Activated CD4-positive, alpha-beta T cell treated with anti-CD3 and anti-CD28 coated beads for 24 hours (primary cell): ENCODE results near the gene HOXC4.

Source experiments
- DNase-seq, 2 donors: peaks; one replicate each; pipeline ENCODE4 v3.0.0-alpha.2; 2020; ENCODE audit warnings: low read depth in 2 of 2

HOXC4 gene

DNA sequence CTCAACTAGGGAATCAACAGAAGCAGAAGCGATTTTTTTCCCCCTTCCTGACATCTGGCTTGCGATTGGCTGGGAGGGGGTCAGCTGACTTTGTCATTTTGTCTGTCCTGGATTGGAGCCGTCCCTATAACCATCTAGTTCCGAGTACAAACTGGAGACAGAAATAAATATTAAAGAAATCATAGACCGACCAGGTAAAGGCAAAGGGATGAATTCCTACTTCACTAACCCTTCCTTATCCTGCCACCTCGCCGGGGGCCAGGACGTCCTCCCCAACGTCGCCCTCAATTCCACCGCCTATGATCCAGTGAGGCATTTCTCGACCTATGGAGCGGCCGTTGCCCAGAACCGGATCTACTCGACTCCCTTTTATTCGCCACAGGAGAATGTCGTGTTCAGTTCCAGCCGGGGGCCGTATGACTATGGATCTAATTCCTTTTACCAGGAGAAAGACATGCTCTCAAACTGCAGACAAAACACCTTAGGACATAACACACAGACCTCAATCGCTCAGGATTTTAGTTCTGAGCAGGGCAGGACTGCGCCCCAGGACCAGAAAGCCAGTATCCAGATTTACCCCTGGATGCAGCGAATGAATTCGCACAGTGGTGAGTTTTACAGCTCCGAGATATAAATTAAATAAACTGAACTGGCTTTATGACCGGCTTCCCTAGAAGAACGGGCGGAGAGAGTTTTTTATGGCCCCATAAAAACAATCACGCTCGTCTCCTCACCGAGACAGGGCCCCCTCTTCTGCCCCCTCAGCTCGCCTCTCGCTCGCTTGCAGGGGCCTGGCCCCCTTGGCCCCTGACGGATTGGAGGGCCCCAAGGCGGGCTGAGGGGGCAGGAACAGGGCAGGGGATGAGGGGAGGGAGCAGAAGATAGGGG is 25.1 kb upstream of the HOXC4 start, which contains the start of gene HOXC6:
HOXC6 (plus strand) TSS at position 127 of the 888 bp plus-strand sequence; CDS start at position 209, 82 bp downstream.
- DNase-seq, result no peak

DNA sequence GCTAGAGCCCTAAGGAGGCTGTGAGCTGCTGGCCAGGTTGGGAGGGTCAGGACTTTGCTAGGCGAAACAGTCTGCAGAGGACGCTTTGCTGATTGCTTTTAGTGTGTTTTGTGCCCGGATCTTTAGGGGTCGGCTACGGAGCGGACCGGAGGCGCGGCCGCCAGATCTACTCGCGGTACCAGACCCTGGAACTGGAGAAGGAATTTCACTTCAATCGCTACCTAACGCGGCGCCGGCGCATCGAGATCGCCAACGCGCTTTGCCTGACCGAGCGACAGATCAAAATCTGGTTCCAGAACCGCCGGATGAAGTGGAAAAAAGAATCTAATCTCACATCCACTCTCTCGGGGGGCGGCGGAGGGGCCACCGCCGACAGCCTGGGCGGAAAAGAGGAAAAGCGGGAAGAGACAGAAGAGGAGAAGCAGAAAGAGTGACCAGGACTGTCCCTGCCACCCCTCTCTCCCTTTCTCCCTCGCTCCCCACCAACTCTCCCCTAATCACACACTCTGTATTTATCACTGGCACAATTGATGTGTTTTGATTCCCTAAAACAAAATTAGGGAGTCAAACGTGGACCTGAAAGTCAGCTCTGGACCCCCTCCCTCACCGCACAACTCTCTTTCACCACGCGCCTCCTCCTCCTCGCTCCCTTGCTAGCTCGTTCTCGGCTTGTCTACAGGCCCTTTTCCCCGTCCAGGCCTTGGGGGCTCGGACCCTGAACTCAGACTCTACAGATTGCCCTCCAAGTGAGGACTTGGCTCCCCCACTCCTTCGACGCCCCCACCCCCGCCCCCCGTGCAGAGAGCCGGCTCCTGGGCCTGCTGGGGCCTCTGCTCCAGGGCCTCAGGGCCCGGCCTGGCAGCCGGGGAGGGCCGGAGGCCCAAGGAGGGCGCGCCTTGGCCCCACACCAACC is 23.9 kb upstream of the HOXC4 start:
- DNase-seq, result no peak

DNA sequence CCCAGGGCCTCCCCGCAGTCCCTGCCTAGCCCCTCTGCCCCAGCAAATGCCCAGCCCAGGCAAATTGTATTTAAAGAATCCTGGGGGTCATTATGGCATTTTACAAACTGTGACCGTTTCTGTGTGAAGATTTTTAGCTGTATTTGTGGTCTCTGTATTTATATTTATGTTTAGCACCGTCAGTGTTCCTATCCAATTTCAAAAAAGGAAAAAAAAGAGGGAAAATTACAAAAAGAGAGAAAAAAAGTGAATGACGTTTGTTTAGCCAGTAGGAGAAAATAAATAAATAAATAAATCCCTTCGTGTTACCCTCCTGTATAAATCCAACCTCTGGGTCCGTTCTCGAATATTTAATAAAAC is 23.2 kb upstream of the HOXC4 start:
- DNase-seq, result no peak

DNA sequence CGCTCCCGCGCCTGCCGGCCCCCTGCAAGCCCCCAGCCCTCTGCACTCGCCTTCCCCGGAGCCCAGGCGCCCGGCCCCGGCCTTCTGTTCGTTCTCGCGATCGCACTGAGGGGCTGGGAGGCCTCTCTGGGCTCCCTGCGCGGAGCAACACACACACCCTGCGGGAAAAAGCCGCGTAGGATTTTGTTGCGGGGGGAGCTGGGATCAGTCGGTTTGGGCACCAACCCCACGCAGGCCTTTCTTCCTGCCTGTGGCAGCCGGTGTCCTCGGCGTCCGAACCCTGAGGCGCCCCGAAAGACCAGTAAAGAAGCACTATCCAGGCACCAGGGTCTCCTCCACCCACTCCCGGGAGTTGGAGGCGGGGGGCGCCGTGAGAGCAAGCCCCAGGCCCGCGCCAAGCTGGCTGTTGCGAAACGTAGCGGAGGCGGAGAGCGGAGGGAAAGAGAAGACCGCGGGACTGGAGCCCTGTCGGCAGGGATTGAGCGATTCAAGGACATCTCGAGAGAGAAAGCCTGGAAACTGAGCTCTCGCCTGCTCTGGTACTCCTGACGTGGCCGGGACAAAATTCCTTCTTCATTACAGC is 22.7 kb upstream of the HOXC4 start:
- DNase-seq, result no peak

DNA sequence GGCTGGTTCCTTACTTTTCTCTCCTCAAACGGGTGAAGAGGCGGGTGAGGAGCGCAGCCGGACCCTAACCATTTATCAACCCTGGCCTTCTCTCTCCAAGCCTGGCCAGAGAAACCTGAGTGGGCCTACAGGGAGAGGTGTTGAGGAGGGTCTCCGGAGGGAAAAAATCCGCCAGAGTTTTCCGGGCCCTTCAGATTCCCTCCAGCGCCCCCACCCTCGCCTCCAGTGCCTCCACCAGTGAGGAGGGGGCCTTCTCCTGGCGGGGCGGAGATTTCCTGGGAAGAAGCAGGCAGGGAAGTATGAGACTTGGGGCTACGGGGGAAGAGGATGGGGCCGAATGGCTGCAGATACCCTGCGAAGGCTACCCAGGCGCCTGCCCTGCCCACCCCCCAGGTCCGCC is 22.2 kb upstream of the HOXC4 start:
- no peak for DNase-seq

DNA sequence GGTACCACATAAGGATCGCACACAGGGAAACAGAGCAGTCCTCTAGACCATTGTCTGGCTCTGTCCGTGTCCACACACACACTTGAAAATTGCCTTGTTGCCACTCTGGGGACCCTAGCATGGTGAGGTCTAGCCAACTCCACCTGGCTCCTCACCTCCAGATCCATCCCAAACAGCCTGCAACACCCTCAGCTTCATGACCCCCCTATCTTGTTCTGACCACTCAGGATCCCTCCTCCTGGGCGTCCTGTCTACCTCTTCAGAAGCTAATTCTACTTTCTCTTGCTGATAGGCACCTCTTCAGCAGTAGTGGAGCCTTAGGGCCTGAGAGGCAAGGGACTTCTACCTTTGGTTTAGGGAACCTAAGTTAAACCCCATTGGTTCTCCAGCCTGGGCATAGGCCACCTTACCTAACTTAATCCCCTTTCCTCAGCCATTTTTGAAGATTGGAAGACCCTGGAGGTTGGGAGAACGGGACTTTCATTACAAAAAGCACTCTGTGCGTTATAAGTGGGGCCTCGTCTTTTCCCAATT is 21.5 kb upstream of the HOXC4 start:
- no peak for DNase-seq

DNA sequence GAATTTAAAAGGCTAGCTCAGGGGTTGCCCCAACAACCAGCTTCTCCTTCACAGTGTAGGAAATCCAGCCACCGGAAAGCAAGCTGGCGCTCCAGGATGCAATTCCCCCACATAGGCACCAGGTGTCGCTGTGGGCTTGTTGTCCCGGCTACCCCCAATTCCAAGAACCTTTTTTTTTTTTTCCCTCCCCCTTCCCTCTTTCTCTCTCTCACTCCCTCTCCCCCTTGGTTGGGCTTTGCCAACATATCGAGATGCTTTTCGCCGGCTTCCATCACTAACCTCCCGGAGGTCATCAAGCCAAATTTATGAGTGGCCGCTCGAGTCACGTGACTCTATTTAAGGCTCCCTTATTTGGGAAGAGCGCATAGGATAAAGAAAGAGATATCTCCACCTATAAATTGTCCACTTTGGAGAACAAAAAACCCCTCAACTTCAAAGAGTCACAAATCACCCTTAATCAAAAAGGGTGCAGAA is 21.0 kb upstream of the HOXC4 start, which contains the start of gene HOXC5:
HOXC5 (plus strand) TSS at position 424 of the 474 bp plus-strand sequence. CDS start 73 bp downstream, outside the sequence.
- peak; percentile 41 to 45 for DNase-seq

DNA sequence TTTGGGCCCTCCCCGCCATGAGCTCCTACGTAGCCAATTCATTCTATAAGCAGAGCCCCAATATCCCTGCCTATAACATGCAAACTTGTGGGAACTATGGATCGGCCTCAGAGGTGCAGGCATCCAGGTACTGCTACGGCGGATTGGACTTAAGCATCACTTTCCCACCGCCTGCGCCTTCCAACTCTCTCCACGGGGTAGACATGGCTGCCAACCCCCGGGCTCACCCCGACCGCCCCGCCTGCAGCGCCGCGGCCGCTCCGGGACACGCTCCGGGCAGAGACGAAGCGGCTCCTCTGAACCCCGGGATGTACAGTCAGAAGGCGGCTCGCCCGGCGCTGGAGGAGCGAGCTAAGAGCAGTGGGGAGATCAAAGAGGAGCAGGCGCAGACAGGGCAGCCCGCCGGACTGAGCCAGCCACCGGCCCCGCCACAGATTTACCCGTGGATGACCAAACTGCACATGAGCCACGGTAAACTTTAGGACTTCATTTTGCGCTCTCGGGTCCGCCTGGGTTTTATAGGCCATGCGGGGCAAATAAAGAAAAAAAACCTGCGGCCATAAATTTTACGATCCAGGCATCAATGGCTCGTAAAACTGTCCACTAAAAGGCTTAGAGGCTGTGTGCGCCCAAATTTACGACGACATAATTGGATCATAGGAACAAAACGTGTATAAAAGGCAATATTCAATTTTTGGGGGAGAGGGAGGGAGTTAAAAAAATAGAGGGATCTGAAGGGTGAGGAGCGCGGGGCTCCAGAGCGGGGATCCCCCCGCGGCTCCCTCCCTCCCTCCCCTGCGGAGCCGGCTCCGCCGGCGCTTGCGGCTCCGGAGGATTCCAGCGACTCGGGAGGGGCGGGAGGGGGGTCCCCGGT is 20.3 kb upstream of the HOXC4 start:
- DNase-seq, result no peak

DNA sequence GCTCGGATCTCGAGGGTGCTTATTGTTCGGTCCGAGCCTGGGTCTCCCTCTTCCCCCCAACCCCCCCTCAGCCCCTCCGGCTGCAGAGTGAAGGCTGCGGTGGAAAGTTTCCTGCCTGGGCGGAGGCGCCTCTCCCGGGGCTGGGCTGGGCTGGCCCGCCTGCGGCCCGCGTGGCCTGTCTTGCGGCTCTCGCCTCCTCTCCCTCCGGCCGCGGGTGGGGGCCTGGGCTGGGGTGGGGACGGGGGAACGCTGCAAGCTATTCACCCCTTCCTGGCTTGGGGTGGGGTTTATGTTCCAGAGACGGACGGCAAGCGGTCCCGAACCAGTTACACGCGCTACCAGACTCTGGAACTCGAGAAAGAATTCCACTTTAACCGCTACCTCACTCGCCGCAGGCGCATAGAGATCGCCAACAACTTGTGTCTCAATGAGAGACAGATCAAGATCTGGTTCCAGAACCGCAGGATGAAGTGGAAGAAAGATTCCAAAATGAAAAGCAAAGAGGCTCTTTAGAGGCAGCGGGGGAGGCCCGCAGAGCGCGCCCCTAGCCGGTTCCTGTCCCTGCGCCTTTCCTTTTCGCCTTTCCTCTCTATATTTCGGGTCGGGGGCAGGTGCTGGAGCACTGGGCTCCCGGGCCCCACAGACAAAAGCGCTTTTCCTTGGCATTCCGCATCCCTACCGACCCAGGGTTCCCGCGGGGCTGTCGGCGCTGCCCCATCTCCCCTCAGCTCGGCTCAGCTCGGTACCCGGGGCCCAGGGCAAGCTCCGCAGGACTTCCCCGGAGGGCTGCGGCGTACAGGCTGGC is 19.5 kb upstream of the HOXC4 start:
- no peak for DNase-seq

DNA sequence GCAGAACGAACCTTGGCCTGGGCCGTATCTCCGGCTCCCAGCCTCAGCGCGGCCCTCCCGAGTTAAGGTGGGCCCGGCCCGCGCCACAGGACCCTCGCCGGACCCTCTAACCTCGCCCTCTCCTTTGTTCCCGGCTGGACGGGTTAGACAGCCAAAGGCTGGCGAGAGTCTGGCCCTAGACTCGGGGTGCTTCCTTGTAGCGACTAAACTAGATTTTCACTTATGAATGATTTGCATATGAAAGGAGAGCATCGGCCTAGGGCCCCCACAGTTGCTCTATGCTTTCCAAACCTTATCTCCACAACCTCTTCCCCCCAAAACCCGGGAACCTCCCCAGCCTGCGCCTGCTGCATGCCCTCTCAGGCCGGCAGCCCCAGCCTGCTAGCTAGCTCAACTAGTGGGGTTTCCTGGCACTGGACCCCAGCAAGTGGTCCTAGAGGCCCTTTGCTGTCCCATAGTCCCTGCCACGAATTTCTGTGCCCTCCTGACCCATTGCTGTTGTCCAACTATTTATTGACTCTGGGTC is 18.8 kb upstream of the HOXC4 start:
- DNase-seq, result no peak

DNA sequence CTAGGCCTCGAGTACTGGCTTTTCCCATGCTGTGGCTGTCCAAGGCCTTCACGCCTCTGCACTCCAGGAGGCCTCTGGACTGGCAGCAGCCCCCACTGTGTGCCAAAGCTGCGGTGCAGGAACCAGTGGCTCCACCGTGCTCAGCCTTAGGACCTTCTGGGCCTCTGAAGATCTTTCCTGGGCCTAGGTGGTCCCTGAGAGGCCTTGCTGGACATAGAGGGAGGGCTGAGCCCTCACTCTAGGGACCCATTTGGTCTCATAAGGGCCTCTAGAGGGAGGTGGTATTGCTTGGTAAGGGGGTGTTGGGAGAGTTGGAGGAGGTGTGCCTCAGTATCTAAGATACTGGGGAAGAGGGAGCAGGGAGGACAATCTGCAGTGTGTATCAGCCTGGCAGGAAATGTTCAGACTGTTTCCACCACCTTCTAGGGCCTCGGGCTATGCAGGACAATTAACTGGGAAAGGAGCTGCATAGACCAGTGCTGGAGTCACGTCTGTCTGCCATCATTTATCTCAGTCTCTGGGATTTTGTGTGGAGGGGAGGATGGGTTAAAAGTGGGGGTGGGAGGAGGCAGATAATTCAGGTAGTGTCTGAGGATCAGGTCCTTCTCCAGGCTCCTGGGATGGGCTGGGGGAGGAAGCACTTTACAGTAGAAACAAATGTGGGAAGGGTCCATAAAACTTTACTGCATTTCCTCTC is 17.9 kb upstream of the HOXC4 start:
- no peak for DNase-seq

DNA sequence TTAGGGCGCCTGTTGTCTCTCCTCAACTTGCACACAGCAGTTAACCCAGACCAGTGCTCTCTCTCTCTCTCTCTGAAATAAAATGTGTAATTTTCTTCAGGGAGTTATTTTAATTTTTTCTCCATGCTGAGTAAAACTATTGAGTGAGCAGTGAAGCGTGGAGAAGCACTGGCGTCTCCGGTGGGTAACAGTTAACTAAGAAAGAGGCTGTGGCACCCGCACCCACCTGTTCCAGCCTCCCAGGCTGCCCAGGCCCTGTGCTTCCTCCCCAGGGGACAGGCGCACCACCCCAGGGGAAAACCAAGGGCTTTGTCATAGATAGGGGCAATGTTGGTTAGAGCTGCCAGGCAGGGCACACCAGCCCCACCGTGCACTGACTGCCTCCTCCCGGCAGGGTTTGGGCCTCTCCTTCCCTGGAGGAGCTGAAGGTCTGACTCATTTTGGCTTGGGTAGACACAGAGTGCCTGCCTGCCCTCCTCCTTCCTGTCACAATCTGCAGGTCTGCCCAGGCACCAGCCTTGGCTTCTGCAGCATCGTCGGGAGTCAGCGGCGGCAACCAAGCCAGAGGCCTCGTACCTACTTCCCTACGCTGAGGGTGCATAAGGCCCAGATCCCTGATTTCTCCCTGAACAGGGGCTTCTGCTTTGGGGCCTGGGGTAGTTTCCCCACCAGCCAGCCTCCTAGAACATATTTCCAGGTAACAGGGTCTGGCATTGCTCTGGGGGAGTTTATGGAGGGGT is 16.8 kb upstream of the HOXC4 start:
- DNase-seq, result no peak

DNA sequence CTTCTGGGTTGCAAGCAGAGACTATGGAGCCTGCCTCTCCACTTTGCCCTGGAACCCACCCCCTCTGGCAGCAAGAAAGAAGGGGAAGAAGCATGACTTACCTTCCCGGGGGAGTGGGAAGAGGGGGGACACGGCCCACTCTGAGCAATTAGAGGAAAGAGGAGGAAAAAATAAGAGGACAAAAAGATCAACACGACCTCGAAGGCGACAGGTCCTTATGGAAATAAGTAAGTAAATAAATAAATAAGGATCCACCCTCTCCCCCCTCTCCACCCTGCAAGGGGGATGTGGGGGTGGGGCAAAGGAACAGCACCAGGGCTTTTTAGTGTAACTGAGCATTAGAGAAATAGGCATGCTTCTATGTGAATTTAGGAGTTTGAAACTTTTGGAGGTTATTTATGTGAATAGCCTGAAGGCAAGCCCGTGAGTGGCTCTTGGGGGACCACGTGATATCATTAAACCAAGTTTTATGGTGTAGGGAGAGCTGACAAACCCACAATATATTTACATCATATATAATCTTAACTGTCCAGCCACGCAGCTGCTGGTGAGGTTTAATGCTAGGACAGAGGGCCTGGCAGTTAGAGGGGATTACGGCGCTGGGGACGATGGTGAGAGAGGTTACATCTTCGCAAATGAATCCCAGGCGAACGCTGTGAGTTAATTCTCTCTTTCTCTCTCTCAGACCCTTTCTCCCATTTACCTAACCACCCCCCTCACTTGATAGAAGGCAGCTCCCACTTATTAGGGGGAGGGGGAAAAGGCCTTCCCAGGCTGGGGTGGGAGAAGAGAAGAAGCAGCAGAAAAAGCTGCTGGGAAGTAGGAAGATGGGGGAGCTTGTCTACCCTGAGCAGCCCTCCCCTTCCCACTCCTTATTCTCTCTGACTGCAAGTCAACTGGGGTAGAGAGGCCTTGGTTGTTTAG is 16.0 kb upstream of the HOXC4 start:
- DNase-seq, result no peak

DNA sequence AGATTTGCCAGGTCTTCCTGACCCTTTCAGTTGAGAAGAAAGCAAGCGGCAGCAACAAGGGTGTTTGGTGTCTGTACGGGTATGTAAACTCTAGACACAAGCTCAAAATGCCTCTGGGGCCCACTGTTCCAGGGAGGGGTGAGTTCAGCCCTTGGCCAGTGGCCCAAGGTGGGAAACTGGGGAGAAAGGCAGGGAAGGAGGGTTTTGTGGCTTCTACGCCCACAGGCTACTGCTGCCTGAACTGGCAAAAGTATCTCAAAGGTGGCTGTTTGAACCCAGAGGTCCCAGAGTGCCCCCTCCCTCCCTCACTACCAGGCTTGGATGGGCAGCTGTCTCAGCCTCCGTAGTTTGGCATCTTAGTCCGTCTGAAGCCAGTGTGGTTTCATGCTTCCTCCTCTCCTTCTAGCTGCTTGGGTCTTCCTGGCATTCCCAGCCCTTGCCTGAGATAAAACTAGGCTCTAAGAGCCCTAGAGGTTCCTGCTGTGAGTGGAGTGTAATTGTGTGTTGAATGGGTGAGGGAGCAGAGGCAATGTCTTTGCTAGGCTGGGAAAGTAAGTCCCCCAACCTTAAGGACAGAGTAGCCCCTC is 15.3 kb upstream of the HOXC4 start:
- DNase-seq, result no peak

DNA sequence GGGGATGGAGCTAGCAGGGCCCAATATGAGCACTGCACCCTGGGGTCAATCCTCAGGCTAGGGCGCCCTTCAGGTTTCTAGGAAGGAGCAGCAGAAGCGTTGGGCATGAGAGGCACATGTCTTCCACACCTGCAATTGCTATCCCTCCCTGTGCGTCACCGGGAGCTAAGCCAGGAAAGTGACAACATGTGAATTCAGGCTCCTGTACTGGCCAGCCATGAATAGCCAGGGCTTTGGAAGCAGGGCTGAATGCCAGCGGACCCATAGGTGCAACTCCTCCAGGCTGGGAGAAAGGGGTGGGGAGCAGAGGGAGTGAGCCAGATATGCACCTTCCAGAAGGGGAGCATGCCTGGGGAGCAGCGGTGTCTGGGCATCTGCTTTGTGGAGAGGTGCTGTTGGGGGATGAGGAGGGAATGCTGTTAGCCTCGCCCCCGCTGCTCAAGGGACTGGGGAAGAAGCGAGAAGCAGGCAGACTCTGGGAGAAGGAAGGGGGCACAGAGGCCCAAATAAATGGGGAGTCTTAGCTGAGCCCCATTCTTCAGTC is 14.7 kb upstream of the HOXC4 start:
- DNase-seq, result no peak

DNA sequence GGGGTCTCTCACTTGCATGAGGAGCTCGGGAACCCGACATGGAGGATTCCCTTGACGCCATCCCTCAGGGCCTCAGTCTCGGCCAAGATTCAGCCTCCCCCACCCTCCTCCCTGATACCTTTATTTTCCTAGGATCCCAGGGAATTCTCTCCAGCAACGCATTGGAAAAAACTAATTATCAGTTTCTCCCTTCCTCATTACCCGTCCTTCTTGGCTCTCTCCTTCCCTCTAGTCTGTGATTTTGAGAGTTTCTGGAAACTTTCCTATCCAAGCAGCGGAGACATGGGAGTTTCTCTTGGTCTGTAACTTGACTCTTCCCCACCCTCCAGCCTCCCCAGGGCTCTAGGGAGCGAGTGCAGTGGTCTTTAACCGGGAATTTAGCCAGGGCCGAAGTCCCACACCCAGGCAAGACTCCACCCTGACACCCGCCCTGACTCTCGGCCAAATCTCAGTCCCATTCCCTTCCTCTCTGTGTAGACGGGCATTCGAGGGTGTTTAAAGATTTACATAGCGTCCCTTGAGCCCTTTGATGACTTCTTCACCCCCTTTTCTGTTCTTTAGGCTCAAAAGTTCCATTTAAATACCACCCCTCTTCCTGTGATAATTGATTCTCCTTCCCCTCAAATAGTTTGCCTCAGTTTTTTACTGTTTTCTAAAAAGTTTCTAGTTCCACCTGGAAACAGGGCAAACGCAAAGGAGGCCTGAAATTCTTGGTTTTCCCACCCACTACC is 14.1 kb upstream of the HOXC4 start:
- no peak for DNase-seq
